Limb (tissue), 2 donors: ENCODE measurements around the gene KLHL2.
A peak's percentile ranks its signal among the peaks of the same experiment; 100 is the strongest.

ENCODE experiments used
- DNase-seq, 2 donors: peaks; one replicate each; pipeline ENCODE4 v3.0.0-alpha.2; 2016; ENCODE audit errors: extremely low spot score in 2 of 2

Gene KLHL2

GRCh38 chr4:165288226-165288625 is 80.9 kb downstream of the KLHL2 start:
- no peak for DNase-seq

- no peak for DNase-seq
These were observed 81.5 kb downstream of the KLHL2 start for GRCh38 chr4:165288639-165289422.

- no peak for DNase-seq
These were observed 82.0 kb downstream of the KLHL2 start for GRCh38 chr4:165289423-165289785.

GRCh38 chr4:165293061-165293460 is 85.7 kb downstream of the KLHL2 start:
- DNase-seq: no peak

GRCh38 chr4:165293927-165294649 is 86.7 kb downstream of the KLHL2 start:
- no peak for DNase-seq

GRCh38 chr4:165294907-165295306 is 87.5 kb downstream of the KLHL2 start:
- DNase-seq: no peak

- no peak for DNase-seq
These were observed 90.3 kb downstream of the KLHL2 start for GRCh38 chr4:165297626-165298025.

- DNase-seq: no peak
These were observed 92.2 kb downstream of the KLHL2 start for GRCh38 chr4:165299399-165300060.

- no peak for DNase-seq
These were observed 94.5 kb downstream of the KLHL2 start for GRCh38 chr4:165301833-165302232.

GRCh38 chr4:165302658-165303057 is 95.3 kb downstream of the KLHL2 start:
- no peak for DNase-seq

GRCh38 chr4:165308166-165308565 is 100.8 kb downstream of the KLHL2 start:
- no peak for DNase-seq

GRCh38 chr4:165308606-165309005 is 101.2 kb downstream of the KLHL2 start:
- DNase-seq: no peak

GRCh38 chr4:165309456-165309855 is 102.1 kb downstream of the KLHL2 start:
- no peak for DNase-seq

GRCh38 chr4:165312506-165312905 is 105.1 kb downstream of the KLHL2 start:
- no peak for DNase-seq

GRCh38 chr4:165319030-165319429 is 111.7 kb downstream of the KLHL2 start:
- DNase-seq: no peak

- no peak for DNase-seq
These were observed 112.1 kb downstream of the KLHL2 start for GRCh38 chr4:165319509-165319908.

GRCh38 chr4:165324236-165324917 is 117.0 kb downstream of the KLHL2 start:
- no peak for DNase-seq

- no peak for DNase-seq
These were observed 117.5 kb downstream of the KLHL2 start for GRCh38 chr4:165324918-165325304.

GRCh38 chr4:165325732-165326512 is 118.6 kb downstream of the KLHL2 start:
- no peak for DNase-seq

GRCh38 chr4:165326831-165327210 is 119.5 kb downstream of the KLHL2 start:
- peak in 1 of 2 donors; percentile 72 for DNase-seq
